Duodenal mucosa (tissue), 2 donors: Measurements from ENCODE around the gene MYOM1.

Experiments
- H3K27ac ChIP-seq: one replicate; pipeline ENCODE4 v1.7.0; 2013; ENCODE audit warnings: low read depth, low read length
- H3K27me3 ChIP-seq, 2 donors: one replicate each; pipeline ENCODE4 v1.7.0; 2013; ENCODE audit warnings: low read length in 2 of 2, control low read depth in 1 of 2; ENCODE audit not compliant: insufficient read depth in 2 of 2, control insufficient read depth in 1 of 2
- H3K36me3 ChIP-seq, 2 donors: one replicate each; pipeline ENCODE4 v1.7.0; 2013; ENCODE audit warnings: low read length in 2 of 2, control low read depth in 1 of 2; ENCODE audit not compliant: insufficient read depth in 2 of 2, control insufficient read depth in 1 of 2
- H3K4me1 ChIP-seq, 2 donors: one replicate each; pipeline ENCODE4 v1.7.0; 2013; ENCODE audit warnings: low read length in 2 of 2, control low read depth in 1 of 2; ENCODE audit not compliant: insufficient read depth in 2 of 2, control insufficient read depth in 1 of 2
- H3K4me3 ChIP-seq, 2 donors: one replicate each; pipeline ENCODE4 v1.7.0; 2013; ENCODE audit warnings: low read length in 2 of 2, low read depth in 1 of 2
- H3K9ac ChIP-seq, 2 donors: one replicate each; pipeline ENCODE4 v1.7.0; 2013; ENCODE audit warnings: low read length in 2 of 2, low read depth in 1 of 2
- H3K9me3 ChIP-seq, 2 donors: one replicate each; pipeline ENCODE4 v1.7.0; 2013; ENCODE audit warnings: low read length in 2 of 2, control low read depth in 1 of 2; ENCODE audit not compliant: control insufficient read depth in 1 of 2

Gene MYOM1

DNA sequence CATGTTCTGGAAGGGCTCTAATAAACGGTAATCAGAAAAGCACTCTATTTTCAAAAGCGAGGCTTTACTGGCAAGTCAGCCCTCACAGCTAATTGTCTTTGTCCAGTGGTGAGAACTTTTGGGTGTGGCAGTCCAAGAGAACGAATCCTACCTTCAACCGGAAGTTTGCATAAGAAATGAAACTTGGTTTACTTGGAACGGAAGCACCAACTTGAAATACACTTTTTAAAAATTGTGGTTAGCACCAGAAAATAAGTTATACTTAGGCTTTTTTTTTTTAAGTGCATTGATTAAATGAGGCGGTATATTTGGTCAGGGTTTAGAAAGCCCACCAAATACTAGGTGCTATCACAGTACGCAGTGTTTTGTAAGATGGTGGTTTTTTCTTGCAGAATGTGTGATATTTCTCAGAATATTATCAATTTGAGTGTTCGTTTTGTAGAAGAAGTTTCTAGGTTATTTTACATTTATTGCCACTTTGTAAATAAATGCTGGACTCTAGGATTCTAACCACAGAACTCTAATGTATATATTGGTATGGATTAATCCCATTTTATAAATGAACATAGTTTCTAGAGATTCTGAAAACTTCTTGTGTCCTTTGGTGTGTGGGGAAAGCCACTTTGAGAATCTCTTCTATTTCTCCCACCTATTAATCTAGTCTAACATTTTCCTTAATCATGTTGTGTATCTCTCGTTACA, 29.0 kb upstream of the MYOM1 start:
- peak overlapping the region; percentile 99 for H3K27ac ChIP-seq
- H3K4me3 ChIP-seq, result peak overlapping the region; percentile 88 to 89
- peak overlapping the region; percentile 95 to 98 for H3K9ac ChIP-seq
- H3K4me1 ChIP-seq, result peaks cover 29 to 45% of the 10 kb centered on the region in 2 donors
- peaks cover 11 to 13% of the 10 kb centered on the region in 2 donors for H3K36me3 ChIP-seq
- H3K9me3 ChIP-seq, result no peaks in the 10 kb centered on the region
- no peaks in the 10 kb centered on the region for H3K27me3 ChIP-seq

DNA sequence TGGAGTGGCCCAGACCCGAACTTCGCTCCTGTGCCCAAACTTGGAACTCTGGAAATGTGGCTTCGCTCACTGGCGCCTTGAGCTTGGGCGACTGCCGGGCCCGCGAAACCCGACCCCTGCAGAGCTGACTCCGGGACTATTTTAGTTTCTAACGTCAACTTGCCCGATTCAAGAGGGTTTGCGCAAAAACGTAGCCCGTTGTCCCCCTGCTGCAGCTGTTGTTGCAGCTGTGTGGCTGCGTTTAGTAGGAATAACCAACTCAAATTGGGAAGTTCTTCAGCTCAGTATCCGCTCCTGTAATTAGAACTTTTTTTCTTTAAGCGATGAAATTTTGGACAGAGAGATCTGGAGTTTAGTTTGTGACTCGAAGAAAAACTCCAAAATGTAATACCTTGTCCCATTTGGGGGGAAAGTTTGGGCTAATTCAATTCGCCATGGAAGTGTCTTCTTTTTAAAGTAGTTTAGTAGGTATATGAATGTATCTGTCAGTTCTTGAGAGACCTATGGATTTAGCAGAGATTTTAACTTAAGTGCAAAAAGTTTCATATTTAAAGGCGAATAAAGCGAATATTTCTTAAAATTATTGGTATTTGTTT, 28.4 kb upstream of the MYOM1 start:
- no peaks in the 10 kb centered on the region for H3K9me3 ChIP-seq
- H3K4me1 ChIP-seq, result peaks cover 29 to 43% of the 10 kb centered on the region in 2 donors
- H3K4me3 ChIP-seq, result peak overlapping the region; percentile 88 to 89
- H3K9ac ChIP-seq, result peak overlapping the region; percentile 95 to 98
- H3K36me3 ChIP-seq, result peaks cover 5 to 6% of the 10 kb centered on the region in 2 donors
- peak overlapping the region; percentile 99 for H3K27ac ChIP-seq
- no peaks in the 10 kb centered on the region for H3K27me3 ChIP-seq

DNA sequence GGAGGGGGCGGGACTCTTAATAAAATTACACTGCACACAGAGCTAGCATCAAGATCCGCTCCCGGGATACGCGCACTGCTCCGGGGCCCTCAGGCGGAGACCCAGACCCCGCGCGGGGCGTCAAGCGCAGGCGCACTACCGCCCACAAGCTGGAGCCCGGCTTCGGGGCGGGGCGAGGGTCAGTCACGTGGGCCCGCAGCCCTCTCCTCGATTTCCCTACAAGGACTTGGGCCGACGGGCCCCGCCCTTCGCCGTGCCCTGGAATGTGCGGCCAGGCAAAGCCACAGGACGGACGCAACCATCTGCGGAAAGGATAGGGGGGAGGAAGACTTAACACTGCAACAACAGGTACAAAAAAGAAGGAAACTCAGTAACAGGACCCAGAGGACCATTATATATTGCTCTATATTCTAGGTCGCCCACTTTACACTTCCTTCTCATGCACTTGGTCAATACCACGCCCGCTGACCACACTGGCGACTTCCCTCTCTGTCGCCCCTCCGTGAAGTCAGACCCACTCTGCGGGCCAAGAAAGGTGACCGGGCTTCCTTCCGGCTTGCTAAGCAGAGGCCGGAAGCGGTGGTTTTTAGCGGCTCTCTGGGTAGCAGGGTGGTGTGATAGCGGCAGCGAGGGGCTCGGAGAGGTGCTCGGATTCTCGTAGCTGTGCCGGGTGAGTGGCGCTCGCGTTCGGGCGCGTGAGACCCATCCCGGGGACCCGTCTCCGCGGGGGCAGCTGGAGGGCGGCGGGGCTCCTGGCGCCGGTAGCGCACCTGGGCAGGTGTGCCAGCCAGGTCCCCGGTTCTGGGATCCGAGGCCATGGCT, 27.7 kb upstream of the MYOM1 start, which contains the start of gene MYL12A:
MYL12A (plus strand) TSS at position 562 of the 822 bp plus-strand sequence. CDS start 5,447 bp downstream, outside the sequence.
- Histone ChIP-seq H3K27me3 (no peaks in the 10 kb centered on the region), H3K36me3 (peaks cover 3 to 4% of the 10 kb centered on the region in 2 donors), H3K4me3 (peak within 1 kb of the TSS; percentile 88 to 89), H3K9ac (peak within 1 kb of the TSS; percentile 95 to 98), H3K9me3 (no peaks in the 10 kb centered on the region), H3K4me1 (peaks cover 29 to 36% of the 10 kb centered on the region in 2 donors), H3K27ac (peak within 1 kb of the TSS; percentile 99)

DNA sequence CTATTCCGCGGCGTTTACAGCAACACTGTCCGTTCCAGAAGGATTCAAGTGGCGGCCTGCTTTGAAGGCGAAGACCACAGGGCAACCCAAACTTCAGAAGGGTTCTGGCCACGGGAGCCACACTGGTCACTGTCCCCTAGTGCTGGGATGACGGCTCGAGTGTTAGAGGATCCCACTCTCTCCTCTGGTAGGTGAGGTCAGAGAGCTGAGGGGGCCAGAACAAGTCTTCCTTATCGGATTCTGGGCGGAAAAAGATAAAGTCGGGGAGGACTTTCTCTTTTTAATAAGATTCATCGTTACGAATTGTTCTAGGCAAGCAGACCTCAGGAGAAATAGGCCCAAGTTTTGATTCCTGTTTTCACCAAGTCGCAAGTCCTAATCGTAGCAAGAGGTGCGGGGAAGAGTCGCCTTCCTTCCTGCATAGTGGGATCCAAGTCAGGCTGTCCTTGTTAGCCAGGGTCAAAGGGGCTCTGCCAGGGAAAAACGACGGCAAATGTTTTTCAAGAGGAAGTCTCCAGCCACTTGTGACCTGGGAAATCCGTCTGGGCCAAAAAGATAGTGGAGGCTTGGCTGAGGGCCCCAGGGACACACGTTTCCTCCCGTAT, 27.0 kb upstream of the MYOM1 start:
- H3K9me3 ChIP-seq, result peaks cover 0 to under 1% of the 10 kb centered on the region in 2 donors
- H3K9ac ChIP-seq, result peak overlapping the region; percentile 95 to 98
- H3K27ac ChIP-seq, result peak overlapping the region; percentile 99
- peaks cover 29% of the 10 kb centered on the region in 2 donors for H3K4me1 ChIP-seq
- H3K27me3 ChIP-seq, result no peaks in the 10 kb centered on the region
- peak overlapping the region; percentile 88 to 89 for H3K4me3 ChIP-seq
- H3K36me3 ChIP-seq, result peaks cover 3 to 4% of the 10 kb centered on the region in 2 donors

DNA sequence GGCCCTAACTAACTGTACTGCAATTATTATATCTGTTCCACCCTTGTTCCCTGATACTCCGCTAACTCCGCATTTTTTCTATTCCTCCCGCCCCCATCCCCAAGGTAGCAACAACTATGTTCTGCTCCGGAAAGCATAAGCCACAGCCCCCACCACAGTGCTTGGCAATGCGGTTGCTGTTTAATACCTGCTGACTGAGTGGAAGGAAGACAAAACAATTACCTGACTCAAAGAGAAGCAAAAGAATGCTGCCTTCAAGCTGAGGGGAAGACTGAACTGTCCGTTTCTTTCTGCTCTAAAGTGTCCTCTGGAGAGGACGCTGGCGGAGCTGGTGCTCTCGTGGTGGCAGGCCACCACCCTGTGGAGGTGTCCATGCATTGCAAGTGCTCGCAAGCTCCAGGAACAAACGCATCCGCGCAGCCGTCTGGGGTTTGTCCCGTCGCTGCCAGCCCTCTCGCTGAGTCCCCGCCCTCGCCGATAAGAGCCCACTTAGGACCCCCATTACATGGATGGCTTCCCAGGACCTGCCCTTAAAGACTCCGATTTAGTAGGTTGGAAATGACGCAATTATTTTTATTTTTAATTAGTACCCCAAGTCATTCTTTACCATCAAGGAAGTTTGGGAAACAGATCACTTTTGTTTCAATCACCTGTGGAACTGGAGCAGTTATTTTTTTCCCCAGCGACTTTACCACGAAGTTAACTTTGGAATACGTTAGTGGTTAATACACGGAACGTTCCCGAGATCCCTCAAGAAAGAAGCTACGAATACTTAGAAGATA, 26.3 kb upstream of the MYOM1 start:
- peaks cover 23 to 29% of the 10 kb centered on the region in 2 donors for H3K4me1 ChIP-seq
- peak overlapping the region; percentile 99 for H3K27ac ChIP-seq
- peak overlapping the region; percentile 88 to 89 for H3K4me3 ChIP-seq
- no peaks in the 10 kb centered on the region for H3K27me3 ChIP-seq
- H3K36me3 ChIP-seq, result peaks cover 3 to 4% of the 10 kb centered on the region in 2 donors
- H3K9me3 ChIP-seq, result peaks cover 2 to 7% of the 10 kb centered on the region in 2 donors
- peak overlapping the region; percentile 95 to 98 for H3K9ac ChIP-seq

DNA sequence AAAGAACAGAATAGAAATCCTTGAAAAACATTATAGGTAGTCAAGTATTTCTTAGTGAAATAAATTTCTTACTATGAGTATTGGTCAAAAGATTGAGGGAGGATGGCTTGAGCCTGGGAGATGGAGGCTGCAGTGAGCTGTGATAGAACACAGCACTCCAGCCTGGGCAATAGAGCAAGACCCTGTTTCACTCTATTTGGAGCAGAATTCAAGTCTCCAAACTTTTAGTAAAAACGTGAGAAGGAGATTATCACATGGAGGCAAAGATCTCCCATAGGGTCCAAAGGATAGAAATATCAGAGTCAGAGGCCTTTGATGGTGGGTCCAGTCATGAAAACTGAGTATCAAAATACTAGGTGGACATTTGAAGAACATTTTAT, 25.4 kb upstream of the MYOM1 start:
- Histone ChIP-seq H3K4me3 (peak overlapping the region; percentile 88 to 89), H3K36me3 (peaks cover 1 to 4% of the 10 kb centered on the region in 2 donors), H3K4me1 (peaks cover 17 to 23% of the 10 kb centered on the region in 2 donors), H3K9ac (peak overlapping the region; percentile 95 to 98), H3K27ac (no peak overlapping the region), H3K27me3 (no peaks in the 10 kb centered on the region), H3K9me3 (peaks cover 2 to 9% of the 10 kb centered on the region in 2 donors)

DNA sequence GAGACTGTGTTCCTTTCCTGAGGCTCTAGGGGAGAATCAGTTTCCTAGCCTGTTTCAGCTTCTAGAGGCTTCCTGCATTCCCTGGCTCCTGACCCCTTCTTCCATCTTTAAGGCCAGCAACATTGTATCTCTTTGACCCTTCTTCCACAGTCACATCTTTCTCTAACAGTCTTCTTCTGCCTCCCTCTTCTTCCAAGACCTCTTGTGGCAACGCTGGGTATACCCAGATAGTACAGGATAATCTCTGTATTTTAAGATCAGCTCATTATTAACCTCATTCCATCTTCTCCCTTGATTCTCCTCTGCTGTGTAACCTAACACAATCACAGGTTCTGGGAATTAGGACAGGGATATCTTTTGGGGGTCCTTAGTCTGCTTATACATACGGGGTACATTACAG, 19.0 kb upstream of the MYOM1 start:
- Histone ChIP-seq H3K36me3 (no peaks in the 10 kb centered on the region), H3K9me3 (peaks cover 2 to 9% of the 10 kb centered on the region in 2 donors), H3K4me1 (peaks cover 5 to 9% of the 10 kb centered on the region in 2 donors), H3K9ac (no peak overlapping the region), H3K4me3 (no peak overlapping the region), H3K27ac (no peak overlapping the region), H3K27me3 (no peaks in the 10 kb centered on the region)

DNA sequence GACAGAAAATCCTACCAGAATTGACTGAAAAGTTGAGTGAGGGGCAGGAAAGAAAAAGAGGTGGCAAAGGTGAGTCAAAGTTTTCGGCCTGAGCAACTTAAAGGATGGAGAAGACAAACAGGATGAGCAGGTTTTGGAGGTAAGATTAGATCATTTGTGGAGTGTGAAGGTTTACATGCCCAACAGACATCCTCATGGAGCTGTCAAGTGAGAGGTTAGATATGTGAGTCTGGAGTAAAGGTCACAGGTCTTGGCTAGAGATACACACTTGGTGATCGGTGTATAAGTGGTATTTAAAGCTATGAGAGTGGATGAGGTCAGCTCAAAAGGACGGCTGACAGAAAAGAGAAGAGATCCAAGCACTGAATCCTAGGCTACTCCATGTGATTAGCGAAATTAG, 16.7 kb upstream of the MYOM1 start:
- H3K9ac ChIP-seq, result no peak overlapping the region
- H3K4me1 ChIP-seq, result peaks cover 14 to 16% of the 10 kb centered on the region in 2 donors
- peaks cover under 1 to 6% of the 10 kb centered on the region in 2 donors for H3K9me3 ChIP-seq
- no peaks in the 10 kb centered on the region for H3K27me3 ChIP-seq
- no peak overlapping the region for H3K27ac ChIP-seq
- no peak overlapping the region for H3K4me3 ChIP-seq
- no peaks in the 10 kb centered on the region for H3K36me3 ChIP-seq

DNA sequence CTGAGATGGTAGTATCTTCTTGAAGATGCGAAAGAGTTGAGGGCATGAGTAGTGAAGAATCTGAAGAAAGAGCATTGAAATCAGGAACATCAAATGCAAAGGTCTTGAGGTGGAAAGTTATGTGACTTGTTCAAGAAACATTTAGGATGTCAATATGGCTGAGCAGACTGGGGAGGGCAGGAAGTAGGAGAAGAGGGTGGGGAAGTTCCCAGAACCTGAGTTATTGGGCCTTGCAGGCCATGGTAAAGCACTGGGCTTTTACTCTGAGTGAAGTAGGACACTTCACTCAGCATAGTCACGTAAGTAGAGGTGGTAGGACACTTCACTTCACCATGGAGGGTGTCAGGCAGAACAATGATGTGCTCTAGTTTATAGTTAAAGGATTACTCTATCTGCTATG, 16.1 kb upstream of the MYOM1 start:
- no peak overlapping the region for H3K9ac ChIP-seq
- peaks cover 14 to 16% of the 10 kb centered on the region in 2 donors for H3K4me1 ChIP-seq
- no peaks in the 10 kb centered on the region for H3K36me3 ChIP-seq
- no peaks in the 10 kb centered on the region for H3K9me3 ChIP-seq
- H3K27me3 ChIP-seq, result no peaks in the 10 kb centered on the region
- no peak overlapping the region for H3K27ac ChIP-seq
- H3K4me3 ChIP-seq, result no peak overlapping the region
